Dermis blood vessel endothelial cell (primary cell): ENCODE results near the gene CRIM1. TPM values are rescaled to one million over a fixed set of nuclear protein-coding genes. Genes with fewer than 3 reads are reported as not detected.

Experiments
- DNase-seq: peaks from one replicate; pipeline ENCODE4 v3.0.0; 2010
- total RNA-seq: library from RNA; depleted of rRNA; stranded (reverse); fragments of >200 nt; gene quantifications from 2 replicates; pipeline ENCODE4 v1.2.3, GENCODE V29; 2014

CRIM1 gene
- total RNA-seq, 1 donor from 2014 or later = 891 TPM

DNA sequence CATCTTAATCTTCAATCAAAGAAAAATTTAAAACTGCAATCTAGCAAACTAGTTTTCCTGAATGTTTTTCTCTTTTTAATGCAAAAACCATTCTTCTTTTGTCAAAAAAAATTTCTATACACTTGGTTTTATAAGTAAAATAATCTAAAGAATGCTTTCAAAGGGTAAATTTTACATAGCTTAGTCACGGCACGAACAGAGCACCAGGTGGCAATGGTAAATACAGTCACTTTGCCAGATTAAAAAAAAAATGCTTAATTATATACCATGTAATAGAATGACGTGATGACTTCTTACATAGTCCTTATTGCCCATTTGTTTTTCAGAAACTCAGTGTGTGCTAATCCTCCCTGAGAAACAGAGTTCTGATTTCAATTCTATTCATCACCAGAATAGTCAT is 232.0 kb downstream of the CRIM1 start:
- no peak for DNase-seq

DNA sequence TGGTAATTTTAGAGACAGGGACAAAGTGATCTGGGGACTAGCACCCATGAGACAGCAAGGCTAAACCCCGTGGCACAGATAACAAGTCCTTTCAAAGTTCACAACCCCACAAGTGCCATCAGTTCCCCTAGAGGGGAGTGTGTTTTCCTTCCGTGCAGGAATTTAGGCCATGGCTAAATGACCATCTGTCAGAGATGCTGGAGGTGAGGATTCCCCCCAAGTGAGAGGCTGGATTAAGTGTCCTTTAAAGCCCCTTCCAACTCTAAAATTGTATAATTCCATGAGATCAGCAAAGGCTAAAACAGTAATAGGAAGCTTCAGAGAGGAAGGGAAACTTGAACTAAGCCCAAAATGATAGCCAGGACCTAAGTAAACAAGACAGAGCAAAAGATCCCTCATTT is 233.7 kb downstream of the CRIM1 start:
- no peak for DNase-seq

DNA sequence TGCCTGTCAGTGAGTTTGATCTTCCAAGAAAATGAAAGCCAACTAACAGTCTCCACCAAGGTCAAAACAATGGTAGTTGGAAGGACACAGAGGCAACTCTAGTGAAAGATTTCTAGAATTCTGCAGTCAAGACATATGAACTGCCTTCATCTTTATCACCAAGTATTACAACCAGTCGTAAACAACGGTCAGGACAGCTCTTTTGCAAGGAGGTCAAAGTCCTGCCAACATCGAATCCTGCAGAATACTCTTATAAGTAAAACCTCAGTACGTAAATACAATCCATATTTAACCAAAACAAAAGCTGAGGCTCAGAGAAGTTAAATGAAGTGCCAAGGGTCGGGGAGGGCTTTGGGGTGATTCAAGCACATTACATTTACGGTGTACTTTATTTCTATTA is 239.3 kb downstream of the CRIM1 start:
- DNase-seq = no peak

DNA sequence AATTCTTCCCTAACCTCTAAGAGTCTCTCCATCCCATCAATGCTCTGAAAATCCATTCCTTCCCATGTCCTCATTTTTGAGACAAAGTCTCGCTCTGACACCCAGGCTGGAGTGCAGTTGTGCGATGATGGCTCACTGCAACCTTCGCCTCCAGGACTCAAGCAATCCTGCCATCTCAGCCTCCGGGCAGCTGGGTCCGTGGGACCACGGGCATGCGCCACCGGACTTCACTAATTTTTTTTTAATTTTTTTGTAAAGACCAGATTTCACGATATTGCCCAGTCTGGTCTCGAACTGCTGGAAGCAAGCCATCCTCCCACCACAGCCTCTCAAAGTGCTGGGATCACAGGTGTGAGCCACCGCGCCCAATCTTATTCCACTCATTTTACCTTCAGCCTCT is 240.8 kb downstream of the CRIM1 start:
- DNase-seq = no peak

DNA sequence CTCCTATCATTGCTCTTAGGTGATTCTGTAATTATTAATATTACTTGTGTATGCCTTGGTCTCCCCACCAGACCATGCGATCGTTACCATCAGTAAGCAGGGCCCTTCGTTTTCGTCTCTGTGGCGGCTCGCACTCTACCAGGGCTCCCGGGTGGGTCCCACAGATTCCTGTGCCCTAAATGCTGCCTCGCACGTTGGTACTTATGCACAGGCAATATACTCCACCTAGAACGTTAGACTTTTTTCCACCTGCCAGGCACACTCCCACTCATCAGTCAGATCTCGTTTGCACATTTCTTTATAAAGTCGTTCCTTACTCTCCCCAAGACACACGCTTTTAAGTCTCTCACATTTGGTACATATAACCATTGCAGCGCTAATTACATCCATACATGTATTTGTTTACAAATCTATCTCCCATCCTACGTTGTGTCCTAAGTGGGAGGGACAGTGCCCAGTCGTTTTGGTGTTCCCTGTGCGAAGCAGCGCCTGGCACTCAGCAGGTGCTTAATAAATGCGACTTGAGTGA is 241.5 kb downstream of the CRIM1 start:
- DNase-seq = no peak

DNA sequence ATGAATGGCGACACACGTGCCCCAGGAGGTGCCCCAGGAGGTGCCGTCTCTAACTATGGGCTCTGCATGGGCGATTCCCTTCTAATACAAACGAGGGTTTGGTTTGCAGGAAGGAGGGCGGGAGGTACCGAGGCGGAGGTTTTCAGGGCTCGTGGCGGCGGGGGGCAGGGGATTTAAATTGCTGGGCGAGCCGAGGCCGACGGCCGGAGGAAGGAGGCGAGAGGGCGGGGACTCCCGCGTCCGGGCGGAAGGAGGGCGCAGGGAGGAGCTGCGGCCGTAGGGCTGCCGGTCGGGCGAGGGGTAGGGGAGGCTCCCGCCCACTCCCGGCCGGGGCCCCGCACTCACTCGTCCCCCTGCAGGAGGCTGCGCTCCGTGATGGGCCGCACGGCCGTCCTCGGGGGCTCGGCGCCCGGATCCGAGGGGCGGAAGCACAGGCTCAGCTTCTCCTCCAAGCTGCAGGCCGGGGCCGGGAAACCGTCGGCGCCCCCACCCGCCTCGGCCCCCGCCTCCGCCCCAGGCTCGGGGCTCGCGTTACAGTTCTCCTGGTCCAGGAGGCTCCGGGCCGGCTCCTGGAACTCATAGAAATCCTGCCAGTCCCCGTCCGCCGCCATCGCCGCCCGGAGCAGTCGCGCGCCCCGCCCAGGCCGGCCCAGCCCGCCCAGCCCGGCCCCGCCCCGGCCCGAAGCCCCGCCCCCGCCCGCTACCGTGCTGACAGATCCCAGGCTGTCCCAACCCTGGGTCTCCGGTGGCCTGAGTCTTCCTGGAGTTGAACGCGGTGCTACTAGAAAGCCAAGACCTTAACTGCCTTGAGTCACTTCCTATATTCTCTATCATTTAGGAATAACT is 242.2 kb downstream of the CRIM1 start, which contains the start of gene FEZ2:
TSS of gene FEZ2 (minus strand) at position 637 of the 846 bp plus-strand sequence. CDS start at position 611, 26 bp downstream.
- DNase-seq = peak; percentile 85

Other genes starting within 250 kb of the CRIM1 start
- 103 and 115 TPM in 2 replicates for gene FEZ2, start 242.4 kb downstream of the CRIM1 start, total RNA-seq